ENCODE measurements around the gene G6PC3. TPM values are rescaled to one million over a fixed set of nuclear protein-coding genes. Genes with fewer than 3 reads are reported as not detected.

G6PC3 gene
- total and polyA plus RNA-seq, 5 experiments from 2014 or later: 15.0 to 31.3 (median 25.5) TPM

DNA sequence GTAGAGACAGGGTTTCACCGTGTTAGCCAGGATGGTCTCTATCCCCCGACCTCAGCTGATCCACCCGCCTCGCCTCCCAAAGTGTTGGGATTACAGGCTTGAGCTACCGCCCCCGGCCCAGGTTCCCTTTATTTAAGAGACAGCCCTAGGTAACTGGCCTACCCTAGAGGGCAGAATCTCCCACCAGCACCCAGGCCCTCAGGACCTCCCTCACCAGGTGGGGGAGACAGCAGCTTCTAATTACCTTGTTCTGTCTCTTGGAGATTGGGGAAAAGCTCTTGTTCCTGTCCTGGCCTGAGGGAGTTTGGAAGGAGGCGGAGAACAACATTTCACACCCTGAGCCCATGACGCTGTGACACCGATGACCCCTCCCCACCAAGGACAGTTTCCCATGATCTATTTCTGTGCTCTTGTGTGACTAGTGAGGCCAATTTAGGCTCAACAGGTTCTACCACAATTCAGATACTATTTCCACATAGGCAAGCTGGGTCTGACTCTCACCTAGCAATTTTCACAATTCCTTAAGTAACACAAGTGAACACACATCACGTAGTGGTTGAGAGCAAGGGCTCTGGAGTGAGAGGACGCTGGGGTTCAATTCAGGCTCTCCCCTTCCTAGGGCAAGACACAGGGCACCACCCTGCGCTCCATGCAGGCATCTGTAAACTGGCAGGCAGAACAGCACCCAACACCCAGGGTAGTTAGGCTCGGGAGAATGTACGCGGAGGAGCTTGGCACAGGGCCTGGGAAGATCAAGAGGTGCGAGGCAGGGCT lies 32.5 kb downstream of the G6PC3 start:
- POLR2A ChIA-PET: no interaction called here
- no peak for DNase-seq

DNA sequence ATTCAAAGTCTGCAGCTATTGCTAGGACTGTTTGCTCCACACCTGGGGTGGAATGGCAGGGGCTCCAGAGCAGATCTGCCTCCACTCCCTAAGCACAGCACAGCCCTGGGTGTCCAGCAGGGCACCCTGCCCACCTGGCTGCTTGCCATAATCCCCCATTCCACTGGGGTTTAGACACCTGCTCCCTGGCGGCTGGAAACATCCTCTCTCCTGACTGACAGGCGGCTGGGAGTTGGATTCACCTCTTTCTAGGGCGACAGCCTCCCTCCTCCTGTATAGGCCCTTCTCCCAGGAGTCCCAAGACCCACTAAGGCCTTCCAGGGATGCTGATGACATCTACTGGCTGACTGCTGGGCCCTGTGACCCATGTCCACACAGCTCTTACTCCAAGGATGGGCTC lies 34.9 kb downstream of the G6PC3 start:
- no peaks in the 10 kb centered on the region for H3K9me3 Mint-ChIP-seq
- peaks cover 6 to 20% (median 17%) of the 10 kb centered on the region in 4 donors for H3K4me1 Mint-ChIP-seq
- no peak overlapping the region for H3K4me3 Mint-ChIP-seq
- H3K27me3 Mint-ChIP-seq: no peaks in the 10 kb centered on the region
- H3K36me3 Mint-ChIP-seq: peaks cover 0 to 25% (median 2%) of the 10 kb centered on the region in 3 donors
- H3K27ac Mint-ChIP-seq: no peak overlapping the region
- DNase-seq: no peak
- ATAC-seq: no peak
- POLR2A ChIA-PET: interaction anchor here (0.6 kb wide), 1 partner anchor 405 kb away, joined by 3 read pairs; no protein-coding TSS in a partner anchor

More for the DNA sequence above, 32.5 kb downstream of the G6PC3 start:
- Mint-ChIP-seq H3K27me3 (no peaks in the 10 kb centered on the region), H3K27ac (peak overlapping the region in 1 of 10 donors; percentile 57), H3K4me1 (peaks cover 6 to 19% (median 18%) of the 10 kb centered on the region in 4 donors), H3K4me3 (no peak overlapping the region), H3K36me3 (peaks cover 0 to 26% (median 2%) of the 10 kb centered on the region in 3 donors), H3K9me3 (no peaks in the 10 kb centered on the region)
- ATAC-seq: no peak

DNA sequence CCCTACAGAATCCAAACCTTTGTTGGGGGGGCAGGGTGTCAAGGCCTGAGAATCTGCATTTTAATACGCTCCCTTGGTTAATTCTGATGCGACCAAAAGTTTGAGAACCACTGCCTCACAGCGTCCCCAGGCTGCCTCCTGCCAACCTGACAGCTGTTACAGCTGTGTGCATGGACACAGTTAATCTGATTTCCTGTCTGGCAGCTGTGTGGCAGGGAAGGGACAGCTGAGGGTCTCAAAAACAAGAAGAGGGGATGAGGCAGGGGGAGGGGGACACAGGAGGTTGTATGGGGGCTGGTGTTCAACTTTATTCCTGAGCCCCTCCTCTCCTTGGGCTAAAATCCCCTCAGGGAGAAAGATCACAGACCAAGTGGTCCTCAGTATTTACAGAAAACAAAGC lies 35.4 kb downstream of the G6PC3 start:
- Mint-ChIP-seq H3K9me3 (no peaks in the 10 kb centered on the region), H3K27ac (no peak overlapping the region), H3K27me3 (no peaks in the 10 kb centered on the region), H3K36me3 (peaks cover 0 to 25% (median 2%) of the 10 kb centered on the region in 3 donors), H3K4me3 (no peak overlapping the region), H3K4me1 (peaks cover 9 to 24% (median 19%) of the 10 kb centered on the region in 4 donors)
- no peak for DNase-seq
- POLR2A ChIA-PET: interaction anchor here (0.6 kb wide), 1 partner anchor 405 kb away, joined by 3 read pairs; no protein-coding TSS in a partner anchor
- ATAC-seq: no peak

DNA sequence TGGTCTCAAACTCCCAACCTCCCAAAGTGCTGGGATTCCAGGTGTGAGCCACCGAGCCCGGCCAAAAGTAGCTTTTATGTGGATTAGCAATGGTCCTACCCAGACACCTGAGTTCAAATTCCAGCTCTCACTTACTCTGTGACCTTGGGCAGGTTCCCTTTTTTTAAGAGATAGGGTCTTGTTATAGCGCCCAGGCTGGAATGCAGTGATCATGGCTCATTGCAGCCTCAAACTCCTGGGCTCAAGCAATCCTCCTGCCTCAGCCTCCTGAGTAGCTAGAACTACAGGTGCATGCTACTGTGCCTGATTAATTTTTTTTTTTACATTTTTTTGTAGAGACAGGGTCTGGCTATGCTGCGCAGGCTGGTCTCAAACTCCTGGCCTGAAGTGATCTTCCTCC lies 36.3 kb downstream of the G6PC3 start:
- POLR2A ChIA-PET: interaction anchor here (0.5 to 1.1 kb wide), 4 partner anchors 14 to 65 kb away, joined by 3 to 6 read pairs (median 4); partner anchors contain the start of gene HDAC5
- no peak for DNase-seq
- ATAC-seq: no peak
- Mint-ChIP-seq H3K36me3 (peaks cover 0 to 23% (median 2%) of the 10 kb centered on the region in 3 donors), H3K27me3 (no peaks in the 10 kb centered on the region), H3K9me3 (no peaks in the 10 kb centered on the region), H3K4me1 (peaks cover 18 to 32% (median 25%) of the 10 kb centered on the region in 4 donors), H3K4me3 (no peak overlapping the region), H3K27ac (peak overlapping the region in 1 of 10 donors; percentile 35)

DNA sequence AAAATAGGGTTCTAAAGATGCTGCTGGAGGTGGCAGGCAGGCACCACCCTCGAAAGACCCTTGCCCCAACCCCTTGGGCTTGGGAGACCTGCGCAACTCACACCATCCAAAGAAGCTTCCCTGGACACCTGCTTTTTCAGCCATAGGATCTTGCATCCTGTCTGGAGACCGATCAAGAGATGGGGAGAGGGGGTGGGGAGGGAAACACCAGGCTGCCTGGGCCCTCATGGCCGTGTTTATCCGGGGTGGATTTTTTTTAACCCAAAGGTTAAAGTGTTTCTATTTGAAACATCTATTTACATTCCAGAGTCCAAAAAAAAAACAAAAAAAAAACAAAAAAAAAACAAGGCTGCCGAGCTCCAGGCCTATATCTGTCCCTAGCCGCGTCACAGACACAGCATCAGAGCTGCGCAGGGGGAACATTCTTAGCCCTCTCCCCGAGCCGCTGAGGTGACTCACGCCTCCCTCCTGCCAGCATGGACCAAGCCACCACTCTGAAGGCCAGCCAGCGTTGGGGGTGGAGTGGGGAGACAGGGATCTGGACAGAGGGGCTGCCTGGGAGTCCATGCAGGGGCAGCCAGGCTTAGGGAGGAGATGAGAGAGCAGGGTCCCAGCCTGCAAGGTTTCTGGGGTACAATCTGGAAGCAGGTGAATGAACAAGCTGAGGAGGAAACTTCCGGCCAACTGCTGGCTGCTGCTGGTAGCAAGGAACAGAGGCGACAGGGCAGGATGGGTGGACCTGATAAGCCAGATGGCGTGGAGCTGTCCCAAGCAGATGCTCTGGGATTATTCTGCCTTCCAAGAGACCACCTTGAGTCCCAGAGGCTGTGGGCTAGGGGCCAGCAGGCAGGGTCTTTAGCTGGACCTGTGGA lies 38.1 kb downstream of the G6PC3 start:
- no peak for ATAC-seq
- Mint-ChIP-seq H3K4me3 (no peak overlapping the region), H3K4me1 (peaks cover 28 to 43% (median 38%) of the 10 kb centered on the region in 4 donors), H3K27ac (peak overlapping the region in 1 of 10 donors; percentile 21), H3K27me3 (no peaks in the 10 kb centered on the region), H3K9me3 (no peaks in the 10 kb centered on the region), H3K36me3 (peaks cover 0 to 21% (median 0%) of the 10 kb centered on the region in 3 donors)
- POLR2A ChIA-PET: no interaction called here
- no peak for DNase-seq

DNA sequence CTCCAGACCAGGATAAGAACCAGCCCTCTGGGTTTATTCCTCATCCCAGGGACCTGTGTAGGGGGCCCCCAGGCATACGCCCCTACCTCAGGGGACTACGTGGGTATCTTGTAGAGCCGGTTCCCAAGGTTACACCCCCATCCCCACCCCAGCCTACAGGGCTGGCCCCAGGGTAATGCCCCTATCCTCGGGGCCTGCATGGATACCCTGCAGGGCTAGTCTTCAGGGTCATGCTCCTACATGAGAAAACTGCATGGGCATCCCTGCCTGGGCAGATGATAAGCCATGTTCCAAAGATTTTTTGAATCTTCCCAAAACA lies 38.7 kb downstream of the G6PC3 start:
- no peaks in the 10 kb centered on the region for H3K9me3 Mint-ChIP-seq
- ATAC-seq: no peak
- POLR2A ChIA-PET: no interaction called here
- H3K36me3 Mint-ChIP-seq: peaks cover 0 to 21% (median 0%) of the 10 kb centered on the region in 3 donors
- no peak for DNase-seq
- H3K27me3 Mint-ChIP-seq: no peaks in the 10 kb centered on the region
- H3K4me1 Mint-ChIP-seq: peaks cover 28 to 49% (median 40%) of the 10 kb centered on the region in 4 donors
- no peak overlapping the region for H3K27ac Mint-ChIP-seq
- H3K4me3 Mint-ChIP-seq: no peak overlapping the region

DNA sequence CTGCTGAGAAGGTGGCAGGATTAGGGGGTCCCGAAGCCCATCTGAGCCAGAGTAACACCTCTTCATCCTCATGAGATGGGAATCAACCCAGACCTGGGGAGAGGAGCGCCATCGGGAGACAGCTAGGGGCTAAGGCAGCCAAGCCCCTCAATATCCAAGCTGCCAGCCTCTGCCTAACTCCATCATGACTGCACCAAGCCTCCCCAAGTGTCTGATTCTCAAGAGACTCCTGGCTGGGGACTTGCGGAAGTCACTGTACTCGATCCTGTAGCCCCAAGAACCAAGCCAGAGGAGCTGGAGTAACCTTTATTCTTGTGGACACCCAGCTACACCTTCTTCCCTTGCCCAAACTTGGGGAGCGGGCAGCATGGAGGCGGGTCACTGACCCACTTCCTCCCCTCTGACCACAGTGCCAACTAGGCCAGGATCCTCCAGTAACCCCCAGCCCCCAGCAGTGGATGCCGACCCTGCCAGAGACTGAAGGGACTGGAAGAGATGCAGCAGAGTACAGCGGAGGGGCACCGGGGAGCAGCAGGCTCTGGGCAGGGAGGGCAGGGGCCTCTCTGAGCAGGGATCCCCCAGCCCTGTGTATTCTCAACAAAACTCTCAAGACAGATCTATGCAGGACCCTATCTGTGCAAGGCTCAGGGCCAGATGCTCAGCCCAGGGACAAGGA lies 39.6 kb downstream of the G6PC3 start:
- H3K36me3 Mint-ChIP-seq: peaks cover 0 to 19% (median 0%) of the 10 kb centered on the region in 3 donors
- ATAC-seq: no peak
- DNase-seq: no peak
- H3K27ac Mint-ChIP-seq: peak overlapping the region in 1 of 10 donors; percentile 22
- H3K4me1 Mint-ChIP-seq: peaks cover 25 to 52% (median 42%) of the 10 kb centered on the region in 4 donors
- peak overlapping the region in 7 of 10 donors; percentile 2 to 79 (median 38) for H3K4me3 Mint-ChIP-seq
- no peaks in the 10 kb centered on the region for H3K27me3 Mint-ChIP-seq
- no peaks in the 10 kb centered on the region for H3K9me3 Mint-ChIP-seq
- POLR2A ChIA-PET: interaction anchor here (1.9 kb wide), 1 partner anchor 13 kb away, joined by 16 read pairs; the partner anchor contains the start of gene HDAC5

DNA sequence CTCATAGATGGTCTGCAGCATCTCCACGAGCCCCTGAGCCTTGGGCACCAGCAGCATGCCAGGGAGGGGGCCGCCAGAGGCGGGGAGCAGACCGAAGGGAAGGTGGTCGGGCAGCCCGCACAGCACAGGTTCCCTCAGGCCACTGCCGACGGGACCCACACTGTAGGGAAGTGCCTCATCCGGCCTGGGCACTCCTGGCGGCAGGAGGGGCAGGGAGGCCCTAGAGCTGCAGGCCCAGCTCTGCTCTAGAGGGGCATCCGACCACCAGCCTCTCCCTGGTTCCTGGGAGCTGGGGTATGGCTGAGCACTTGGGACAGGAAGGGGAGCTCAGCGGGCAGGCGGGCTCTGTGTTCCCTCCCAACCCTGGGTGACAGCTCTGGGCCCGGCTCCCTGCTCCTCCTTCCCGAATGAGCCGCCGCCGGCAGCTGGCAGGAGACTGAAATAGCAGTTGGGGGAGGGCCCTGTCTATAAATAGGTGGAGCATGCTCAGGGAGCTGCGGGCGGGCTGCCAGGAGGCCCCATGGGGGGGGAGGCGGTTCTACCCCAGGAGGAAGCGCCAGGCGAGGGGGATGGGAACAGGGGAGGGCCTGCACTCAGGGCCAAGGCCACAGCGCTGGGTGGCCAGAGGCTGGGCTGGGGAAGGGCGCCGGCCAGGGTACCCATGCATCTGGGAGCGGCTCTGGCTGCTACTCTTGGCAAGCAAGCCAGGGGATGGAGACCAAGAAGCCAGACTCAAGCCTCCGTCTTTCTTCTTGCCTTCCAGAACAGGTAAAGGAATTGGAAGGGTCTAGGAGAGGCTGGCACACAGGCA lies 40.5 kb downstream of the G6PC3 start:
- Mint-ChIP-seq H3K4me3 (peak overlapping the region; percentile 32 to 80 (median 66)), H3K36me3 (peaks cover 0 to 21% (median 0%) of the 10 kb centered on the region in 3 donors), H3K4me1 (peaks cover 27 to 61% (median 45%) of the 10 kb centered on the region in 4 donors), H3K27me3 (no peaks in the 10 kb centered on the region), H3K9me3 (no peaks in the 10 kb centered on the region), H3K27ac (peak overlapping the region in 3 of 10 donors; percentile 19 to 67 (median 46))
- POLR2A ChIA-PET: interaction anchor here (0.5 to 1.9 kb wide), 4 partner anchors 10 to 78 kb away, joined by 3 to 16 read pairs (median 4); partner anchors contain the start of genes HDAC5 and TMUB2
- peak; percentile 78 to 81 for ATAC-seq
- peak; percentile 40 to 87 (median 62) for DNase-seq

DNA sequence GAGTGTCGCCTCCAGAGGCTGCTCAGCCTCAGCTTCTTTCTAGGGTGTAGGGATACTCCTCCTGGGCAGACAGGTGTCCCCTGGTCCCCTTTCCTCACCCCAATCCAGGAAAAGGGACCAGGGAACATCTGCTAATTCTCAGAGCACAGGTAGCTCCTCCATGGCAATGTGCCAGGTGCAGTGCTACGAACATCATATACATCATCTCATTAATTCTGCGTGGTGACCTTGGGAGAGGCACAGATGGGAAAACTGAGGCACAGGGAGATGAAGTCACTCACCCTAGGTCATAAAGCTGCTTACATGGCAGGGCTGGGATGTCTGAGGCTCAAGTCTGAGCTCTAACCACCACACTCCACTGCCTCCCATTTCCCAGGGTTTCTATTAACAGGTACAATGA lies 41.2 kb downstream of the G6PC3 start:
- Mint-ChIP-seq H3K4me1 (peaks cover 33 to 68% (median 48%) of the 10 kb centered on the region in 4 donors), H3K27ac (peak overlapping the region in 9 of 10 donors; percentile 8 to 90 (median 66)), H3K4me3 (peak overlapping the region; percentile 12 to 80 (median 66)), H3K36me3 (peaks cover 0 to 28% (median 0%) of the 10 kb centered on the region in 3 donors), H3K27me3 (no peaks in the 10 kb centered on the region), H3K9me3 (no peaks in the 10 kb centered on the region)
- POLR2A ChIA-PET: interaction anchor here (0.6 to 1.9 kb wide), 4 partner anchors 11 to 79 kb away, joined by 3 to 16 read pairs (median 4); partner anchors contain the start of genes HDAC5 and TMUB2
- no peak for ATAC-seq
- DNase-seq: no peak

DNA sequence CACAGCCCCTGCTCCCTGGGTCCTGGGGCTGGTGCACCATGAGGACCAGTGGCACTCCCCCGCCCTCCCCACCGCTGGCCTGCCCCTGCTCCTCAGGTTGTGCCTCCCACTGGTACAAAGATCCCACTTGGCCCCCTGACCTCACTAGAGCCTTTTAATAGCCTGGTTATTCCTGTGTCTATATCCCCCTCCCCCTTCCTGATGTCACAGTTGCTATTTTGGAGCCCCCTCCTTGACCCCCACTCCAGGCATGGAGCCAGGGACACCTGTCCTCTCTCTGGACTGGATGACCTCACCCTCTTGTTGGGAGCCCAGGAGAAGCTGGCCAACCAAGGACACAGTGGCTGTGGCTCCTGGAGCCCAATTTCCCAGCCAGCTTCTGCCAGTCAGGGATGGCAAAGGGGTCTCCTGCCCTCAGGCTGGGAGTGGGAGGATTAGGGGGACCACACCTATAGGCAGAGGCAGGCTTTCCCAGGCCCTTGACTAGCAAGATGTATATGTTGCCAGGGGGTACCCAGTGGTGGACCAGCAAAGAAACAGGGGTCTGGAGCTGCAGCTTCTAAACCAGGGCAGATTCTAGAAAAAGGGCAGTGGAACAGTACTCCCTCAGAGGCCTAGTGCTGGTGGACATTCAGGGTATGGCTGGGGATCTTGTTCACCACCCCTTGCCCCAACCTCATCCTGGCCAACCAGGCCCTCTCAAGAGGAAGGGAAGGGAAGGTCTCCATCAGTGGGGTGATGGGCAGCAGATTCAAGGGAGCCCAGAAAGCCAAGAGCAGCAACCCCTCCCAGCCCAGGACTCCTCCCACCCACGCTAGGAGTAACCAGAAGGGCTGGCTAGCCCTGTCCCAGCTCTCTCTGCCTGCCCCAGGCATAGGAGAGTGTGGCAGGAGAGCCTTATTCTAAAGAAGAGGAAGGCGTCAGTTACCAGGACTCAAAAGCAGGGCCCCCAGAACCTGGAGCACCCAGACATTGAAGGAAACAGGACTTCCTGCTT lies 42.0 kb downstream of the G6PC3 start:
- Mint-ChIP-seq H3K36me3 (peaks cover 0 to 33% (median 0%) of the 10 kb centered on the region in 3 donors), H3K9me3 (no peaks in the 10 kb centered on the region), H3K4me1 (peaks cover 34 to 72% (median 52%) of the 10 kb centered on the region in 4 donors), H3K27ac (peak overlapping the region in 9 of 10 donors; percentile 44 to 79 (median 62)), H3K4me3 (peak overlapping the region in 3 of 10 donors; percentile 11 to 71 (median 50)), H3K27me3 (no peaks in the 10 kb centered on the region)
- POLR2A ChIA-PET: interaction anchor here (0.6 to 1.9 kb wide), 4 partner anchors 10 to 78 kb away, joined by 3 to 16 read pairs (median 4); partner anchors contain the start of genes HDAC5 and TMUB2
- ATAC-seq (no peak), DNase-seq (no peak)

Measured in naive thymus-derived CD8-positive, alpha-beta T cell (primary cell).